Hematopoietic multipotent progenitor cell treated with erythropoietin and hydrocortisone succinate and interleukin-3 and kit ligand, for 15 days (in vitro differentiated cells): ENCODE results near the gene EIF4EBP3.

ENCODE experiments used
- DNase-seq: peaks from one replicate; pipeline ENCODE4 v3.0.0-alpha.2; 2015; ENCODE audit warnings: low spot score

The EIF4EBP3 gene

DNA sequence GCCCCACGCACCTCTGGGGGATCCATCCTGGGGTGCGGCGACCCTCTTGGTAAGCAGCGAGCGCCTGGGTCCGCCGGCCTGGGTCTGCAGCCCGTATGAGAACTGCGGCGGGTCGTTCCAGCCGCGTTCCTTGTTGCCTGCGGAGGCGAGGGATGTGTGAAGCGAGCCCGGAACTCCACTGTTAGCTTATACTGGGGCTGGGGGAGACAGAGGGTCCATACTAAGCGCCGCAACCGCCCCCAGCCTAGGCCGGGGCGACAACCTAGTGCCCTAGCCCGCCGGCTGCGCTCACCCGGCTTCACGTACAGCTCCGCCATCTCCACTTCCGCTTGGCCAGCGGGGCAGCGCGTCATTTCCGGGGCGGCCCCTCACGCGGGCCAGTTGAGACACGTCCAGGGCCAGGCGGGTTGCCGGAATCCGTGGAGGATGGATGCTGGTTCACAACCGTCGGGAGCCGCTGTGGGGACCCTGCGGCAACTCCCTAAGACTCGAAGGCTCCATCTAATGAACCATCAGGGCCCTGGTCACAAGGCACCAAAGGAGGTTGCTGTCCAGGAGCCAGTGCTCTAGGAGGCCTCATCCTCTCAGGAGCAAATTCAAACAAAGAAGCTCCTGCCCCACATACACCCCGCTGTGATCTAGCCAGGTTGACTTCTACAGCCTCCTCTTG is 9.8 kb downstream of the EIF4EBP3 start, which contains the start of gene SRA1:
SRA1 (minus strand) TSS at position 338 of the 670 bp plus-strand sequence; CDS start at position 317, 21 bp downstream.
- DNase-seq = peak; percentile 91

DNA sequence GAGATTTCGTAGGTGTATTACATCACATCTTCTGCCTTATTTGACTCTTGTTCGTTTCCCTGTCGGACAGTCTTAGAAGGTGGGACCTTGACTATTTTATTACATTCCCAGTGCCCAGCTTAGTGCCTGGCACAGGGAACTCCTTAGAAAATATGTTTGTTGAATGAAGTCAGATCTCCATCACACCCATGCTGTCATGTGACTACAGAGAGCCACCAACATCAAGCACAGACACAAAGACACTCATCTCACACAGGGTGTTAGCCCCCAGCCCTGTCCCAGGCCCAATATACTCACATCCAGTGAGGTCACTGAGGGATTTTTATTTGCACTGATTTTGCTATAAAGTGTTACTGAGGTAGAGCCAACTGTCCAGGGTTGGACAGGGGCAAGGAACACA is 10.5 kb downstream of the EIF4EBP3 start:
- no peak for DNase-seq

DNA sequence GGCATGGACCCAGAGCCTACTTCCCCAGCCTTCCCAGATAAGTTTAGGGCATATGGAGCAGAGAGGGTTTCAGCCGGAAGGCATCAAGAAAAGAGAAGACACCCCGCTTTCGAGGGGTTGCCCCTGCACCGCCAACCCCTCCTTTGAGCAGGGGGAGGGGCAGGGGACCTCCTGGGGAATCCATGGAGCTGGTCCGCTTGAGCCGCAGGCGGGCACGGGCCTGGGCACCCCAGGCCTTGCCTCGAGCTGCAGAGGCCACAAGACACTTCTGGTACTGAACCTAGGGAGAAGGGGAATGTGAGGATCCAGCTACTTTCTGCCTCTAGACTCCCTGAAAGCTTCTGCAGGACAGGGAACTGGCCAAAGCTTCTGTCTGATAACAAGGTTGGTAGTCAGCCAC is 11.1 kb downstream of the EIF4EBP3 start:
- DNase-seq = no peak

DNA sequence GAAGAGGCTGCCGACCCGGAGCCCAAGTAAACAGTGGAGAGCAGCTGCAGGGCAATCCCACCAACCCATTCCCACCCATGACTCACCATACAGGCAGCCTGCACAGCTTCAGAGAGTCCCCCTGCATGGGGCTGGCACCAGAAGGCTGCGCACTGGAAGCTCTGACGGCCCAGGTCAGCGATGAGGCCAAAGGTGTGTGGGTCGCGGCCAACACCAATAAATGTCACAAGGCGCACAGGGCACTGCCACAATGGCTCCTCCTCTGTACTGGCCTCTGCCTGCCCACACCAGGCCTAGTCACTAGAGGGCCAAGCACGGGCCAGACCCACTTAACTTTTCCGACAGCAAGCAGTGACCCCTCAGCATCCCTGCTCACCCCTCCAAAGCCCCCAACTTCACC is 12.8 kb downstream of the EIF4EBP3 start:
- no peak for DNase-seq

DNA sequence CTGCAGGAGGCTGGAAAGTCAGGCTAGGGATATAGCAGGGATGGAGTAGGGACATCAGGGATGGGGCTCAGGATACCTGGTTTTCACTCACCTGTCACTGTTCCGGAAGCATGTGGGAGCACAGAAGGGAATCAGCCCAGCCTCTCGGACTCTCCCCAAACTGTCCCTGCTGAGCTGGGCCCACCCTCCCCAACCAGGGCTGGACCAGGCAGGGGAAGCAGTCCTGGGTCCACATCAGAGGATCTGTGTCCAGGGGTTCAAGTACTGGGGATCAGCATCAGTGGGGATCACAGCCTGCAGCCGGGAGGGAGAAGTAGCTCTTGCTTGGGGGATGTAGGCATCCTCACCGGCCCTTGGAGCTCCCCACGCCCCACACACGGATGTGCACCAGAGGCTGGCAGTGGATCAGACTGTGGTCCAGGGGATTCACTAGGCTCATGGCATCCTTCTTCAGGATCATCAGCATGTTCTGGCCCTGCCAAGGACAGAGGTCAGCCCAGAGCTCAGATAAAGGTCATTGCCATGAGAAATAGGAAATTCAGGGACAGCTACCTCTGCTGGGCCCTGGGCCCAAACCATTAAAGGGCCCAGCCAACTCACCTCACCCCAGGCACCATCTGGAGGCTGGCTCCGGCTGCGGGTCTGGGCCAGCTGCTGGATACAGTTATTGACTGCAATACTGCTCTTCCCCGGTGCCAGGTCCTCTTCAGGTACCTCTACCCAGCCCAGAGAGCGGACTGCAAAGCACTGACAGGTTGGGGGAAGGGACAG is 14.5 kb downstream of the EIF4EBP3 start:
- no peak for DNase-seq

DNA sequence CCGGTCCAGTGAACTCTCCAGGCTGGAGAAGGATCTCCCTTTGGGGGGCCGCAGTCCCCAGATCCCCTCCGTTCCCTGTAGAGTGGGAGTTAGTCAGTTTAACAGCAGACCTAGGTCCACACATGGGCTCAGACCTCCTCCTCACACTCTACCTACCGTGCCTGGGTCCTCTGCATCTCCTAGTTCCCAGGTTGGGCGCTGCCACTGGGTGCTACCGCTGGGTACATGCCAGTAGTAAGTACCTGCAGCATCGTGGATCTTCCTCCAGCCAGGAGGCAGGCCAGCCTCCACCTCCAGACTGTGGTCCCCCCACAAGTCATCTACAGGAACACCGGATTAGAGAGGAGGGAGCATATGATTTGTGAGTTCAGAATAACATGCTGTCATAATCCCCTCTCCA is 16.1 kb downstream of the EIF4EBP3 start:
- no peak for DNase-seq

DNA sequence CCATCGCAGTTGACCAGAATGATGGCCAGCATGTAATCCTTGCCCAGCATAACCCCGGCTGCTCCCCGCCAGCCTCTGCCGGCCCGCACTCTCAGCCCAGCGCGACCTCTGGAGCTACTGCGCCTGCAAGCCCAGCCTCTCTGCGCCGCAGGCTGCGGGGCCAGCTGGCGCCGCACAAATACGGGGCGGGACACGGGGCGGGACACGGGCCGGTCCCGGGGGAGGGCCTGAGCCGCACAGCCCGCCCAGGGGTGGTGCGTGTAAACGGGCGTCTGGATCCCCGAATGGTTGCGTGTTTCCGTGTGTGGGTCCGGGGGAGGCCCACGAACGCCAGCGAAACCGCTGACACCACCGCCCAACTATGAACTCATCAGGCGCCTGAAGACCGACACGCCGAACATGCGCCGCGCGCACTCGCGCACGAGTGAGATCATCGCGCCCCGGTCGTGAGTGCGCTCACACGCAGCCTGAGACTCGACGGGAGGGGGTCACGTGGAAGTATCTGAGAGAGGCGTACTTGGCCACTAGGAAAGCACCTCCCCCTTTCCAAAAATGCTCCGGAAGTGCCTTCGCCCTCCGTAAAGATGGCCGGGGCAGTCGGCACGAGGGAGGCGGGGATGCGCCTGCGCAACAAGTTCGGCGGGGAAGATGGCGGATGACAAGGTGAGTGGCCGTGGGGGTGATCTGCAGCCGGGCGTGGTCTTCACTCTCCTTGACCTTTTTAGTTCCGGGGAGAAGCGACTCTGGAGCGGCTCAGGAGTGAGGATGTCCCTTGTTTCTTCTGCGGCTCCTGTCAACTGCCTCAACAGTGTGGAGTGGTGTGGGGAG is 16.9 kb downstream of the EIF4EBP3 start, which contains the start of the genes APBB3 and SLC35A4:
APBB3 (minus strand) TSS at position 403 of the 828 bp plus-strand sequence; CDS start at position 50, 353 bp downstream.
SLC35A4 (plus strand) TSS at position 633 of the 828 bp plus-strand sequence. CDS start 2,342 bp downstream, outside the sequence.
- peak; percentile 98 for DNase-seq

DNA sequence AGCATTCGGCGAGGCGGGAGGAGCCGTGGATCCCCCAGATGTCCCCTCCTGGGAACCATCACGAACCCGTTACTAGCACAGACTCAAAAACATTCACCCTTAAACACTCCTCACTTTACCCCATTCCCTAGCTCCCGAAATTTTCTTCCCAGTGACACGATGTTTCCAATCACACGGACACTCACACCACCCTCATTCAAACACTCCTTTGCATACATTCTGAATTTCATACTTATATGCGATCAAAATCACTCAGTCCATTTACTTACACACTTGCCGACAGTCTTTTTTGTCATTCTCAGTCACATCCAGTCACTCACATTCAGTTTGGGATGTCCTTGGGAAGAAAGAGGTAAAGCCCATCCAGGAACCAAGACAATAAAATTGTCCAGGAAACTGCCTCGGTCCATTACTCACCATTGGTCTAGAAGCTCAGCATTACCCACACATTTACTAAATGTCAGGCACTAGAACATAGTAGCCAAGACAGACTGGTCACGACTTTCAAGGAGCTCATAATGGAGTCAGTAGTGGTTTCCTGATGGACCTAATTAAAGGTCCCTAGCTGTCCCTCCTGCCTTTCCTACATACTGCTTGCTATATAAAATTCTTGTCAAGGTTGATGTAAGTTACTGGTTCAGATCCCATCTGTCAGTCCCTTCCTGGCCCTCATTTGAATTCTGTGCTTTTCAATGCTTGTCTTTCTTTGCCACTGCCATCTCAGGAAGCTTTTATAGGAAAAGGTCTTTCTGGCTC is 17.7 kb downstream of the EIF4EBP3 start:
- DNase-seq = no peak

DNA sequence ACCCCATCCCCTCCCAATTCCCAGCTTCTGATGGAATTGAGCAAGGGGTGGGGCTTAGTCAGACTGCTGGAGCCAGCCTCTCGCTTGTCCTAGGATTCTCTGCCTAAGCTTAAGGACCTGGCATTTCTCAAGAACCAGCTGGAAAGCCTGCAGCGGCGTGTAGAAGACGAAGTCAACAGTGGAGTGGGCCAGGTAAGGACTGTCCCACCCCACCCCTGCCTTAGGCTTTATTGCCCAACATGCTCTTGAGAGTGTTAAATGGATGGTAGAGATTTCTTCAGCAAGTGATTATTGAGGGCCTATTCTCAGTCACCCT is 18.3 kb downstream of the EIF4EBP3 start:
- DNase-seq = no peak

DNA sequence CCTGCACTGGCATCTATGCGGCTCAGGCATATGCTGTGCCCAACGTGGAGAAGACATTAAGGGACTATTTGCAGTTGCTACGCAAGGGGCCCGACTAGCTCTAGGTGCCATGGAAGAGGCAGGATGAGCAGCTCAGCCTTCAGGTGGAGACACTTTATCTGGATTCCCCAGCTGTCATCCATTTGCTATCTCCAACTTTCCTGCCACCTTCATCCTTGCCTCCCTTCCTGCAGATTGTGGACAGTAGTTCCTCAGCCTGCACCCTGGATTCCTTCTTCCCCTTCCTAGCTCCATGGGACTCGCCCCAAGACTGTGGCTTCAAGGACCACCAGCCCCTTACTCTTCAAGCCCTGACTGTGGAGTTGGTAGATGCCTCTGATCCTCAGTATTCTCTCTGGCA is 19.2 kb downstream of the EIF4EBP3 start:
- no peak for DNase-seq

DNA sequence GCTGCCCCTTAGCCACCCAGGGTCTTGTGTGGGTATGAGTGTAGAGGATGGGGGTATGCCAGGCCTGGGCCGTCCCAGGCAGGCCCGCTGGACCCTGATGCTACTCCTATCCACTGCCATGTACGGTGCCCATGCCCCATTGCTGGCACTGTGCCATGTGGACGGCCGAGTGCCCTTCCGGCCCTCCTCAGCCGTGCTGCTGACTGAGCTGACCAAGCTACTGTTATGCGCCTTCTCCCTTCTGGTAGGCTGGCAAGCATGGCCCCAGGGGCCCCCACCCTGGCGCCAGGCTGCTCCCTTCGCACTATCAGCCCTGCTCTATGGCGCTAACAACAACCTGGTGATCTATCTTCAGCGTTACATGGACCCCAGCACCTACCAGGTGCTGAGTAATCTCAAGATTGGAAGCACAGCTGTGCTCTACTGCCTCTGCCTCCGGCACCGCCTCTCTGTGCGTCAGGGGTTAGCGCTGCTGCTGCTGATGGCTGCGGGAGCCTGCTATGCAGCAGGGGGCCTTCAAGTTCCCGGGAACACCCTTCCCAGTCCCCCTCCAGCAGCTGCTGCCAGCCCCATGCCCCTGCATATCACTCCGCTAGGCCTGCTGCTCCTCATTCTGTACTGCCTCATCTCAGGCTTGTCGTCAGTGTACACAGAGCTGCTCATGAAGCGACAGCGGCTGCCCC is 19.8 kb downstream of the EIF4EBP3 start:
- DNase-seq = no peak

DNA sequence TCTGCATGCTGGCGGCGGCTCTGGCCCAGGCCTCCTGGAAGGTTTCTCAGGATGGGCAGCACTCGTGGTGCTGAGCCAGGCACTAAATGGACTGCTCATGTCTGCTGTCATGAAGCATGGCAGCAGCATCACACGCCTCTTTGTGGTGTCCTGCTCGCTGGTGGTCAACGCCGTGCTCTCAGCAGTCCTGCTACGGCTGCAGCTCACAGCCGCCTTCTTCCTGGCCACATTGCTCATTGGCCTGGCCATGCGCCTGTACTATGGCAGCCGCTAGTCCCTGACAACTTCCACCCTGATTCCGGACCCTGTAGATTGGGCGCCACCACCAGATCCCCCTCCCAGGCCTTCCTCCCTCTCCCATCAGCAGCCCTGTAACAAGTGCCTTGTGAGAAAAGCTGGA is 20.4 kb downstream of the EIF4EBP3 start:
- DNase-seq = no peak

DNA sequence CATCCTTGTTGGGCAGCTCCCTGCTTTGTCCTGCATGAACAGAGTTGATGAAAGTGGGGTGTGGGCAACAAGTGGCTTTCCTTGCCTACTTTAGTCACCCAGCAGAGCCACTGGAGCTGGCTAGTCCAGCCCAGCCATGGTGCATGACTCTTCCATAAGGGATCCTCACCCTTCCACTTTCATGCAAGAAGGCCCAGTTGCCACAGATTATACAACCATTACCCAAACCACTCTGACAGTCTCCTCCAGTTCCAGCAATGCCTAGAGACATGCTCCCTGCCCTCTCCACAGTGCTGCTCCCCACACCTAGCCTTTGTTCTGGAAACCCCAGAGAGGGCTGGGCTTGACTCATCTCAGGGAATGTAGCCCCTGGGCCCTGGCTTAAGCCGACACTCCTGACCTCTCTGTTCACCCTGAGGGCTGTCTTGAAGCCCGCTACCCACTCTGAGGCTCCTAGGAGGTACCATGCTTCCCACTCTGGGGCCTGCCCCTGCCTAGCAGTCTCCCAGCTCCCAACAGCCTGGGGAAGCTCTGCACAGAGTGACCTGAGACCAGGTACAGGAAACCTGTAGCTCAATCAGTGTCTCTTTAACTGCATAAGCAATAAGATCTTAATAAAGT is 21.1 kb downstream of the EIF4EBP3 start:
- no peak for DNase-seq

DNA sequence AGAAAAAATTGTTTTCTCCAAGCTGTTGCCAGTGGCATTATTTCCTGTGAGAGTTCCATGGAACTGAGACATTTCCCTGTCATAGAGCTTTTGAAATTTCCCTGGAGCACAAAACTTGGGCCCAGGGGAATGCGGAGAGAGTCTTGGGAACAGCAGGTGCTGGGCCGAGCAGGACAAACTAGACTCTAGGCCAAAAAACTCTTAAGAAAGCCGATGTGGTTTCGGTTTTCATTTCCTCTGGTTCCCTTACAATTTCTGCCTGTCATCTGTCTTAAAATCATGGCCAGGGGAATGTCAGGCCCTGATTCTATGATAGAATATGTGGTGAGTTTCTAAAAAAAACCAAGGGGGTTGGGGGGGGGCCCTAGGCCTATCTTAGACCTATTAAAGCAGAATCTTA is 21.7 kb downstream of the EIF4EBP3 start:
- no peak for DNase-seq

DNA sequence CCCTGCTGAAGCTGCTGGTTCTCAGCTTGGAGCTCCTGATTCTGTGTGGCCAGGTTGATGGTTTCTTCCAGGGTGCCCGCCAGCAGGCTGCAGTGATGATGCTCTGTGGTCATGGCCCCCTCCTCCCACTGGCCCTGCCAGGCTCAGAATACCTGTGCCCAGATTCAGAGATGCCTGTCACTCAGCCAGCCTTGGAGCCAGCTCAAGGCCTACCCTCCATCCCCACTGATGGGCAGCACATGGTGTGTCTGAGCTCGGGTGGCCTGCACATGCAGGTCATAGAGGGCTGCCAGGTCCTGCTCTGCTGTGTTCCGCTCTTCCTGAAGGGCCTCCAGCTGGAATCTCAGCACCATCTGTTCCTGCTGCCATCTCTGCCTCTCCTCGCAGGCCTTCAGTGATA is 22.6 kb downstream of the EIF4EBP3 start:
- DNase-seq = no peak

DNA sequence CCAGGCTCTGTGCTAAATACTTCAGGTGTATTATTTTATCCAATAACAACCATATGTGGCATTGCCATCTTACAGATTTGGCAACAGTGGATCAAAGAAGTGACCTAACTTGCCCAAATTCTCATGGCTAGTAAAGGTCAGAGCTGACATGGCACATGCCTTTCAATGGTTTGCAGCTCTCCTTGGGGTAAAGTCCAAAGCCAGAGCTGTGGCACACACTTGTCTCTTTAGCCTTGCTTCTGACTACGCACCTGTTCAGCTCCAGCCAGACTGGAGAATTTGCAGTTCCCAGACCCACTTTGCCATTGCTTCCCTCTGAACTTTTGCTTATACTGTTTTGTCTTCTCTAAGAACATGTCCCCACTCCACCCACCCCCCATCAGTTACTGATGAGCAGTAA is 23.0 kb downstream of the EIF4EBP3 start:
- no peak for DNase-seq

DNA sequence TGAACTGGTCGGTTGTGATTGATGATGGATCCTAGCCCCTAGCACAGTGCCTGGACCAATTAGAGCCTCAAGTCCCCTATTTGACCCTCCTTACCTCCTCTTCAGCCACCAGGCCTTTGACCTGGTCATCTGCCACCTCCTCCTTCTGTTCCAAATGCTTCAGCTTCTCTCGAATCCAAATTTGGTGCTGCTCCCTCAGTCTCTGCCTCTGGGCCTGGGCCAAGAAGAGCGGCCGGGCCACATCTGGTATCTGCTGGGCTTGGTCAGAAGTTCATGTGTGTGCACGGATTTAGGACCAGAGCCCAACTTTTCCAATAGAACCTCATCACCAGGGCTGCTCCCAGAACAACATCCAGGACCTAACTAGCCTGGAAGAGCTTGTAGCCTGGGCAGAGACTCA is 23.6 kb downstream of the EIF4EBP3 start:
- DNase-seq = no peak

DNA sequence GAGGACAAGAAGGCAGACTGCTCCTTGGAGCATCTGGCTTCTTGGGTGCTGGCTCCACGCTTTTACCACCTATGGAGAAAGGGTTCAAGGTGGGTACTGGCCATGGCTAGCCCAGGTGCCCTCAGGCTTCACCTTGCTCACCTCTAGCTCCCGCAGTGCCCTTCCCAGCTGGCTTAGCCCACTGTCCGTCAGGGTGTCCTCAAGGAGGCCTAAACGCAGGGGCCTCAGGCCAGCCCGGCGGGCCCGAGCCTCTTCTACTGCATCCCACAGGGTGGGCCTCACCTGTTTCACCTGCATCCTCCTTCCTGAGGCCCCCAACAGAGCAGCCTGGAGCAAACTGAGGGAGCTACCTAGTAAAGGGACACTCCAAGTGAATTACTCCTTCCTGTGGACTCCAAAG is 26.2 kb downstream of the EIF4EBP3 start:
- no peak for DNase-seq

DNA sequence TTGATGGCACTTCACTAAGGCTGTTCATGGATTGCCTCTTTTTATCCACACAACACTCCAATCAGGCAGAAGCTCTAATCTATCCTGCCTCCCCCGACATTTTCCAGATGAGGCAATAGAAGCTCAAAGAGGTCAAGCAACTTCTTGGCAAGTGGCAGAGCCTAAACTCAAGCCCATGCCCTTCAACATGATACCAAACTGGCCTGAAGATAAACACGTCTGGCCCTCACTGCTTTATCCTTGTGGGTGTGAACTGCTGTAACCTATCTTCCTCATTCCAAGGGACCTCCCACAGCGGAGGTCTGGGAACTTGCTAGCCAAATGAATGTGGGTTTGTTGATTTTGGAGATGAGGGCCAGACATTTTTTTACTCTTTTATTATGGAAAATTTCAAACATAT is 26.7 kb downstream of the EIF4EBP3 start:
- no peak for DNase-seq

DNA sequence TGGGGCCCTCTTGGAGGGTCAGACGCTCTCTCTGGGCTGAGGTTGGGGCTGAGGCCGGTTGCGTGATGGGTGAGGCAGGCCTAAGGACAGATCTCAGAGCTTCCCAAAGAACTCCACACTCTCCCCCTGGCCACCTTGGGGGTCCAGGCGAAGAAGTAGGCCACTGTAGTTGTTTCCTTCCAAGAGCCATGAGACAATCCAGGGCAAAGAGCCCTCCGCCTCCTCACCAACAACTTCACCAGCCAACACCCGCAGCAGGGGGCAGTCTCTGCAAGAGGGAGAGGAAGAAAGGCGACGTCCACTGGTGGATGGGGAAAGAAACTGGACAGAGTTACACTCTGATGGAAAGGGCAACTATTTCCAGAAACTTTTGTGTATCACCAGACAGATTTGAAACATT is 27.8 kb downstream of the EIF4EBP3 start:
- DNase-seq = peak; percentile 36

DNA sequence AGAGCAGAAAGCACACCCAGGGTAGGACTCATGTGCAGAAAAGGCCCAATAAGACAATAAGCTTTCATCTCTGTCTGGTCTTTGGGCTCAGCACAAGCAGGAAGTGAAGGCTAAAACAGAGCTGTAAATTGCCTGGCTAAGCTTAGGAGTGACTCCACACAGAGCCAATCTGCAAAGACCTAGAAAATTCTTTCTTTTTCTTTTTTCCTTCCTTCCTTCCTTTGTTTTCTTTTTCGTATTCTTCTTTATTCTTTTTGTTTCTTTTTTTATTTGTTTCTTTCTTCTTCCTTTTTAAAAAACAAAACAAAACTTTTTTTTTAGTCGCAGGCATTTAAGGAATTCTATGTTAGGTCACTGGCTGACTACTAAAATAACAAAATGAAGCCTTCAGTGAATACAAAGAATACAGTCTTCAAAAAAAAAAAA is 29.3 kb downstream of the EIF4EBP3 start:
- no peak for DNase-seq
